HG03039 (cell line): ENCODE results near the gene STUM.
A peak's percentile ranks its signal among the peaks of the same experiment; 100 is the strongest.

Source experiments
- ATAC-seq: cut with Tn5 transposase; IDR thresholded peaks from one replicate; pipeline ENCODE4 v1.9.1; 2021; ENCODE audit warnings: mild to moderate bottlenecking, moderate library complexity; ENCODE audit not compliant: unreplicated experiment

The STUM gene

DNA sequence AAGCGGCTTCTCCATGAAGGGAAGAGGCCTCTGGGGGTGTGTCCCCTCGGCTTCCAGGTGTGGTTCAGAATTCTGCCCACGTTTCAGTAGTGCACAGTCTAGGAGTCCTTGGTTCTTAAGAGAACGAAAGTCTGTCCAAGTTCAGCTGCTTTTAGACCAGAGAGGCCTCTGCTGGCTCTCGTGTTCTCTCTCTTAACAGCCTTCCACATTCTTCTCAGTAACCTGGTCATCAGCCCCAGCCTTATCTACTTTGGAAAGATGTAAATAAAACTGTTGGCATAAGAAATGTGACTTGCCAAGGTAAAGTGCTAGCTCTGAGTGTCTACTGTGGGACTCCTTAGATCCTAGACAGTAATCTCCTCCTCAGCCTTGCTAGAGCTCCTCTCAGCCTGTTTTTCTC, 15.3 kb upstream of the STUM start:
- ATAC-seq: no peak

DNA sequence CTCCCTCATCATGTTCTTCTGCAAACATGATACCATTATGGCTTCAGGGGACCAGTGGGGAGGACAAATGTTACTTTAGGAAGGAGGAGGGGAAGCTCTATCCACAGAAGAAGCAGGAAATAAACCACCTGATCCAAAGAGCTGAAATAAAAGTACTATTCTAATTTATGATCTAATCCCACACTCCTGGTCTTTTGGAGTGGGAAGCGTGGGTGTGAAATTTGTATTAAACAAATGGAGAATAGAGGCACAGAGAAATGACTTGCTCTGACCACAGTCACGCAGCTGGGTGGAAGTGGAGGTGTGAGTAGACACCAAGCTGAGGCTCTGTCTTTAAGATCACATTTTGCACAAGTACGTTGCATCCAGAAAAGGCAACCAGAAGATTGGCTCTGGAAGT, 14.5 kb upstream of the STUM start:
- no peak for ATAC-seq

GRCh38 chr1:226534645-226535044, 13.9 kb upstream of the STUM start:
- no peak for ATAC-seq

DNA sequence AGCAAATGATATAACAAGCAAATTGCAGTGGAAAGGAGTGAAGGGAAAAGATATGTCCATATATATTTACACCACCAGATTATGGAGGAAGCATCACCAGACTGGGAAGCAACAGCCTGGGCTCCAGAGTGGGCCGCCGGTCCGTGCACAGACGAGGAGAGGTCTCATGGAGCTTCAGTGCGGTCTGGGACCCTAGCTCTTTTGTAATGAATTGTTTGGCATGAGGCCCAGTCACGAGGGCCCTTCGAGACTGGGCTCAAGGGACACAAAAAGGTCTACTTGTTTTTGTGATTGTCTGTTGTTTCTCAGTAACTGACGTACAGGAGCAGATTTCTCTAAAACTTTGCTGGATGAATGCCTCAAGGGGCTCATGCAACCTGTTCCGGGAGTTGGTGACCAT, 12.9 kb upstream of the STUM start:
- no peak for ATAC-seq

DNA sequence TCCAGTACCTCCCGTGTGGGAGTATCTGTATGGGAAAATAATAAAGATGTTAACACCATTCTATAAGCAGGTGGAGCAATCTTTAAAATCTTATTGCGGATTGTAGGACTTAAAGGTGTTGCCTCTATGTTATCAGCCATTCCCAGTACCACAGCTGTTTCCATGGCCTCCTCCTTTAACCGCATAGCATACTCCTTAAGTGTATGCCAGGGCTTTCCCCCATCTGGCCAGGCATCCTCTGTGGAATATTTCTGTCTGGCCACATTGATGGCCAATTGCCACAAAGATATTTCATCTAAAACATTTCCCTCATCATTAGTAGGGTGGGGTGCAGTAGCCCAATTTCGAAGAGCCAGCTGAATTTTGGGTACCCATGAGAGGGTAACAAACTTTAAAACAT, 7.3 kb upstream of the STUM start:
- no peak for ATAC-seq

GRCh38 chr1:226541631-226542622, 6.6 kb upstream of the STUM start:
- no peak for ATAC-seq

- no peak for ATAC-seq
Measured at GRCh38 chr1:226542623-226543103, 5.9 kb upstream of the STUM start.

GRCh38 chr1:226545836-226546596, 2.5 kb upstream of the STUM start:
- ATAC-seq: no peak

GRCh38 chr1:226546926-226547325, 1.6 kb upstream of the STUM start:
- no peak for ATAC-seq

DNA sequence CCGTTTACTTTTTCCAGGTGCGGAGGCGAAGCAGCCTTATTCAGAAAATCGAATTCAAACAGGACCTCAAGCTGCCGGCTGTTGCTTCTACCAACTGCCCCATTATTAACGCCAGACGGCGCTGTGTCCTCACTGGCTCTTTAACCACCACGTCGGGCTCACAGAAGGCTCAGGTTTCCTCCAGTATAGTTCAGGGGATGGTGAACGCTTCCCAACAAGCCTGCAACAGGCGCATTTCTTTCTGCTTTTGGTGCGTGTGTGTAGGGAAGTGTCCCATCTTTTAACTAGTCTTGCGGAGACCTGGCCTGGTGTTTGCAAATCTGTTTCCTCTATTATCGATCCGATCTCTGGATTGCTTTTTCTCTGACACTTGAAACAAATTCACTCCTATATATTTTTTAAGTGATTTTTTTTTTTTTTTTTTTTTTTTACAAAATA, 791 bp upstream of the STUM start:
- peak; percentile 48 for ATAC-seq

- ATAC-seq: no peak
Measured at GRCh38 chr1:226549094-226549936, 751 bp downstream of the STUM start.

DNA sequence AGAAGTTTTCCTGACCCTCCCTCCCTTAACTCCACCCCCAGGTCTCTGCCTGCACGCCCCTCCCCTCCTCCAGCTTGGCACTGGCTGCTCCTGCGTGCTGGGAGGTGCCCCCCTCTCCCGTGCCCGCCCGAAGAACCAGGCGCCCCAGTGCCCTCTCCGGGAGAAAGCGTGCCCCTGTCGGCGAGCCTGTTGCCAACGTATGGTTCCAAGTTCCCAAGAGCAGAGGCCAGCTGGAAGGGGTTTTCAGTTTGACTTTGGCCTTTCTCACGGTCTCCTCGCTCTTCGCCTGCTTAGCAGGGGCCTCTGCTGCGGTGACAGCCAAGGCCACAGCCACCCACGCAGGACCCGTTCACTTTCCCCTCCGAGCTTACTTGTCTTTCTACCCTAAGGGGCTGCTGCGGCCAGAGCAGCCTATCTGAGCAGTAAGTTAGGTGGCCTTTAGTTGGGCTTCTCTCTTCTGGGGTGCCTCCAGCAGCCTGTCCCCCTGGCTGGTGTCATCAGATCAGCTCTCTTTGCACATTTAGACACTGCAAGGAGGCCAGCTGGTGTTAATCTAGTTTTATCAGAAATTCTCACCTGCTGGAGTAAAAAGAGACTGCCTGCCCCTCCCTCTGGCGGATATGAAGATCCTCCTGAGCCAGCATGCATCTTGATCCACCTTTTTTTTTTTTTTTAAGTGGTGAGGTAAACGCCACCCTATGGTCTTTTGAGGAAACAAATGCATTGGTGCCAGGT, 1.5 kb downstream of the STUM start:
- ATAC-seq: peak; percentile 55

DNA sequence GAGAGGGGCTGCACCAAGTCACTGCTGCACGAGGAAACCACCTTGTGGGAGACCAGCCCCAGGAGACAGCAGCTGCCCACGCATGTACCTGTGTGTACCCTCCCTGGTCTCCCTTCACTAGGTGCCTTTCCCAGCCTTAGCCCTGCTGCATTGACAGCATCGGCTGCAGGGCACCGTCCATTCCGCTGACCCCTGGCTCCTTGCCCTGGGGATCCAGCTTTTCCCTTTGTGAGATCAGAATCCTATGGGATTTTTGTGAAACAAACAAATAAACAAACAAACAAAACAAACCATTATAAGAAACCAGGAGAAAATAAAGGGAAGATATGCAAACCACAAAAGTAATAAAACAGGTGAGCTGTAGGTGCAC, 2.1 kb downstream of the STUM start:
- ATAC-seq: no peak

GRCh38 chr1:226551299-226551698, 2.7 kb downstream of the STUM start:
- no peak for ATAC-seq

- ATAC-seq: no peak
Measured at GRCh38 chr1:226552061-226552460, 3.5 kb downstream of the STUM start.

- ATAC-seq: no peak
Measured at GRCh38 chr1:226553266-226553923, 4.8 kb downstream of the STUM start.

GRCh38 chr1:226553924-226554282, 5.3 kb downstream of the STUM start:
- no peak for ATAC-seq

DNA sequence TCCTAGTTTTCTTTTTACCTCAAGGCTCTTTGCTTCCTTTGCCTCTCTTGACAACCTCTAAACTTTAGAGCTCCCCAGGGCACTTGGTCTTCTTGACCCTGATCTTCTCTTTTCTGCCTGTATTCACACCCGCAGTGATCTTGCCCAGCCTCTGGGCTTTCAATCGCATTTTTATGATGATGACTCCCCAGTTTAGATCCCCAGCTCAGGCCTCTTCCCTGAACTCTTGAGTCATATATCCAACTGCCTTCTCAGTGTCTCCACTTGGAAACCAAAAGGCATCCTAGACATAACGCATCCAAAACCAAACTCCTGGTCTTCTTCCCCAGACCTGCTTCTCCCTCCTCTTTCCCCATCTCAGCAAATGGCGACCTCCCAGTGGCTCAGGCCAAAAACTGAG, 6.5 kb downstream of the STUM start:
- ATAC-seq: no peak

DNA sequence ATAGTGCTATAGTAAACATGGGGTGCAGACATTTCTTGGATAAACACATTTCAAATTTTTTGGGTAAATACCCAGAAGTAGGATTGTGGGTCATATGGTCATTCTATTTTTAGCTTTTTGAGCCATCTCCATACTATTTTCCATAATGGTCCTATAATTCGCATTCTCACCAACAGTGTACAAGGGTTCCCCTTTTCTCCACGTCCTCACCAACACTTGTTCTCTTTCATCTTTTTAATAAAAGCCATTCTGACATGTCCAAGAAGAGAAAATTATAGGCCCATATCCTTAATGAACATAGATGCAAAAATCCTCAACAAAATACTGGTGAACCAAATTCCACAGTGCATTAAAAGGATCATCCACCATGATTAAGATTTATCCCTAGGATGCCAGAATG, 8.9 kb downstream of the STUM start:
- no peak for ATAC-seq
